ENCODE results near the gene PPA2. TPM values are rescaled to one million over a fixed set of nuclear protein-coding genes. Genes with fewer than 3 reads are reported as not detected.

PPA2 gene
- total RNA-seq, 3 donors from 2014 or later (not counting 1 experiment from before 2014, with no cell fraction given) = 41.6 to 50.6 (median 48.0) TPM

DNA sequence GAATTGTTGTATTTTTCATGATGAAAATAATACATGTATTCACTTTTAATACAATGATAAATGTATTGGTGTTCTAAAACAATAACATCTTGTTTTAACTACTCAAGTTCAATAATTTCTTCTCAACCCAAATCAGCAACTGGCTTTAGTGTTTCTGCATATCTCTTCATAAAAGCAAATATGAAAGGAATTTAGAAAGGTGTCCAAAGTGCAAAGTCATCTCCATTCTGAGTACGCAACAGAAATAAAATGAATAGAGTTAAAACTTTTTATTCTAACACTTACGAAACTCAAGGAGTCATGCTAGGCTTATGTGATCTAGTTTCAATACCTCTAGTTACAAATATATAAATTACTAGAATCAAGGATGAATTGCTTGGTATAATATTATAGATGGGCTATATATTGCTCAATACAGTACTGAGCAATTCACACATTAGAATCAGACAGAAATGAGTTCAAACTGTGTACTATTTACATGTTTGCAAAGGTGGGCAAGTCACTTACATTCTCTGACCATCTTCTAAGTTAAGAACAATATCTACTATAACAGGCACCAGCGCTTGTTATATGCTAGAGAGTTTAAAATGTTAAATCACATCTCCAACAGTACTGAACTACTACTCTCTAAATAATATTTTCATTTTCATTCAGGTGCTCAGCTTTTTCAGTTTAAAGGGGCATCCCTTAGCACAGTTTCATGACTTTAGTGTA lies 51.5 kb downstream of the PPA2 start:
- no CpG with 5 or more reads among the region's 3 CpGs for WGBS (ENCODE audit: insufficient coverage)
- no peak for DNase-seq
- peaks cover 38% of the 10 kb centered on the region for H3K36me3 Mint-ChIP-seq
- H3K27ac Mint-ChIP-seq = no peak overlapping the region
- peaks cover 2 to 8% of the 10 kb centered on the region in 2 donors for H3K9me3 Mint-ChIP-seq
- Histone ChIP-seq H3K36me3 (ENCODE audit: control insufficient read depth, insufficient read depth, low read length) (peaks cover 17% of the 10 kb centered on the region), H3K4me1 (ENCODE audit: control insufficient read depth, insufficient read depth, low read length) (peaks cover 9% of the 10 kb centered on the region), H3K9me3 (ENCODE audit: control insufficient read depth, insufficient read depth, low read length) (no peaks in the 10 kb centered on the region), H3K27me3 (ENCODE audit: control insufficient read depth, insufficient read depth, low read length) (no peaks in the 10 kb centered on the region), H3K4me3 (ENCODE audit: low read length) (no peak overlapping the region), H3K27ac (ENCODE audit: low read length) (no peak overlapping the region)
- H3K27me3 Mint-ChIP-seq (ENCODE audit: low read depth in 2 of 2) = no peaks in the 10 kb centered on the region
- peaks cover 30 to 37% of the 10 kb centered on the region in 2 donors for H3K4me1 Mint-ChIP-seq
- H3K4me3 Mint-ChIP-seq = no peak overlapping the region
- ATAC-seq = no peak
- TF ChIP-seq, protein P1, sequence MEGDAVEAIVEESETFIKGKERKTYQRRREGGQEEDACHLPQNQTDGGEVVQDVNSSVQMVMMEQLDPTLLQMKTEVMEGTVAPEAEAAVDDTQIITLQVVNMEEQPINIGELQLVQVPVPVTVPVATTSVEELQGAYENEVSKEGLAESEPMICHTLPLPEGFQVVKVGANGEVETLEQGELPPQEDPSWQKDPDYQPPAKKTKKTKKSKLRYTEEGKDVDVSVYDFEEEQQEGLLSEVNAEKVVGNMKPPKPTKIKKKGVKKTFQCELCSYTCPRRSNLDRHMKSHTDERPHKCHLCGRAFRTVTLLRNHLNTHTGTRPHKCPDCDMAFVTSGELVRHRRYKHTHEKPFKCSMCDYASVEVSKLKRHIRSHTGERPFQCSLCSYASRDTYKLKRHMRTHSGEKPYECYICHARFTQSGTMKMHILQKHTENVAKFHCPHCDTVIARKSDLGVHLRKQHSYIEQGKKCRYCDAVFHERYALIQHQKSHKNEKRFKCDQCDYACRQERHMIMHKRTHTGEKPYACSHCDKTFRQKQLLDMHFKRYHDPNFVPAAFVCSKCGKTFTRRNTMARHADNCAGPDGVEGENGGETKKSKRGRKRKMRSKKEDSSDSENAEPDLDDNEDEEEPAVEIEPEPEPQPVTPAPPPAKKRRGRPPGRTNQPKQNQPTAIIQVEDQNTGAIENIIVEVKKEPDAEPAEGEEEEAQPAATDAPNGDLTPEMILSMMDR (IDR thresholded peaks at IDR 0.05) = no peak
- intact Hi-C loops (cut with micrococcal nuclease) = no loop called here

DNA sequence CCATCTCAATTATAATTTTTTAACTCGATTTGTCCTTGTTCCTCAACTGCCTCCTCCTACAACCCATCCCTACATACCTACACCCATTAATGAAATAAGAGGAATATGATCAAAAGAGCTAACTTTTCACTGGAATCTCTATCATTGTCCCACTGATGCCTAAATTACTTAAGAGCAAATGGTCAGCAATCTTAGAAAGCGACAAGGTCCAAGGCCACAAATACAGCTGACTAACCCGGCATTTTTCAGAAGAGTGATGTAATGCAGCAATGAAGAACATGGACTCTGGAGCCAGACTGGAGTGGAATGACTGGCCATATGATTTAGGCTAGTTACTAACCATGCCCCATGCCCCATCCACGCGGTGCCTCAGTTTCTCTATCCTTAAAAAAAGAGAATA lies 56.2 kb downstream of the PPA2 start:
- H3K4me1 ChIP-seq (ENCODE audit: control insufficient read depth, insufficient read depth, low read length) = no peaks in the 10 kb centered on the region
- intact Hi-C loops (cut with micrococcal nuclease) = no loop called here
- H3K9me3 Mint-ChIP-seq = no peaks in the 10 kb centered on the region
- H3K4me1 Mint-ChIP-seq = peaks cover 0 to 5% of the 10 kb centered on the region in 2 donors
- no peak for ATAC-seq
- no peaks in the 10 kb centered on the region for H3K27me3 ChIP-seq (ENCODE audit: control insufficient read depth, insufficient read depth, low read length)
- H3K4me3 ChIP-seq (ENCODE audit: low read length) = no peak overlapping the region
- WGBS (ENCODE audit: insufficient coverage) = 97% methylated on average over 3 of the region's 5 CpGs
- H3K36me3 Mint-ChIP-seq = peaks cover 8% of the 10 kb centered on the region
- peaks cover 9% of the 10 kb centered on the region for H3K36me3 ChIP-seq (ENCODE audit: control insufficient read depth, insufficient read depth, low read length)
- no peaks in the 10 kb centered on the region for H3K27me3 Mint-ChIP-seq (ENCODE audit: low read depth in 2 of 2)
- H3K4me3 Mint-ChIP-seq = no peak overlapping the region
- no peak for DNase-seq
- no peak overlapping the region for H3K27ac ChIP-seq (ENCODE audit: low read length)
- TF ChIP-seq, protein P1 (IDR thresholded peaks at IDR 0.05) = no peak
- no peak overlapping the region for H3K27ac Mint-ChIP-seq
- no peaks in the 10 kb centered on the region for H3K9me3 ChIP-seq (ENCODE audit: control insufficient read depth, insufficient read depth, low read length)

DNA sequence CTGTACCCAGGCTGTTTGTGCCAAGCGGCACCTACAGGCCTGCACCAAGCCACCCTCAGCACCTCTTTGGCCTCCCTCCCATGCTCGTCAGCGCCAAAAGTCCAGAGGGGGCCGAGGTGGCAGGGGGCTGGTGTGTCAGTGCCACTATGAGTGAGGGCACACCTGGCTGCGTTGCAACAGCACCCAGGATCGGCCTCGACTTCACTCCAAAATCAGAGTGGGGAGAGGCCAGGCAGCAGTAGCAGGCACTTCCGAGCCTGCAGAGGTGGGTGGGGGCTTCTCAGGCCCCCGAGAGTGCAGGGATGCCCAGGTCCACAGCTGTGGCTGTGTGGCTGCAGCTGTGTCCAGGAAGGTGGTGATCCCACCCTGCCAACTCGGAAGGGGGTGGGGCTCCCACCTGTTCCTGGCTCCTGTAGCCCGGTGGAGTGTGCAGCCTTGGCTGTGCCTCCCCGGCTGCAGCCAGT lies 58.5 kb downstream of the PPA2 start:
- H3K36me3 Mint-ChIP-seq = peaks cover 2% of the 10 kb centered on the region
- no peak overlapping the region for H3K27ac Mint-ChIP-seq
- H3K36me3 ChIP-seq (ENCODE audit: control insufficient read depth, insufficient read depth, low read length) = peaks cover 2% of the 10 kb centered on the region
- no peak for DNase-seq
- H3K9me3 Mint-ChIP-seq = peaks cover 2 to 3% of the 10 kb centered on the region in 2 donors
- H3K9me3 ChIP-seq (ENCODE audit: control insufficient read depth, insufficient read depth, low read length) = no peaks in the 10 kb centered on the region
- H3K4me1 ChIP-seq (ENCODE audit: control insufficient read depth, insufficient read depth, low read length) = no peaks in the 10 kb centered on the region
- intact Hi-C loops (cut with micrococcal nuclease) = no loop called here
- peaks cover 0 to 11% of the 10 kb centered on the region in 2 donors for H3K4me1 Mint-ChIP-seq
- H3K4me3 Mint-ChIP-seq = no peak overlapping the region
- H3K27me3 Mint-ChIP-seq (ENCODE audit: low read depth in 2 of 2) = no peaks in the 10 kb centered on the region
- 96% methylated on average over 12 of the region's 12 CpGs for WGBS (ENCODE audit: insufficient coverage)
- H3K27ac ChIP-seq (ENCODE audit: low read length) = no peak overlapping the region
- no peaks in the 10 kb centered on the region for H3K27me3 ChIP-seq (ENCODE audit: control insufficient read depth, insufficient read depth, low read length)
- TF ChIP-seq, protein P1 (IDR thresholded peaks at IDR 0.05) = no peak
- no peak overlapping the region for H3K4me3 ChIP-seq (ENCODE audit: low read length)
- ATAC-seq = no peak

Data from natural killer cell (primary cell).